GM21717 (cell line): ENCODE data around the gene STARD9.

Experiments
- ATAC-seq: cut with Tn5 transposase; IDR thresholded peaks from one replicate; pipeline ENCODE4 v1.9.1; 2021; ENCODE audit warnings: mild to moderate bottlenecking, moderate library complexity; ENCODE audit not compliant: unreplicated experiment

STARD9 gene

DNA sequence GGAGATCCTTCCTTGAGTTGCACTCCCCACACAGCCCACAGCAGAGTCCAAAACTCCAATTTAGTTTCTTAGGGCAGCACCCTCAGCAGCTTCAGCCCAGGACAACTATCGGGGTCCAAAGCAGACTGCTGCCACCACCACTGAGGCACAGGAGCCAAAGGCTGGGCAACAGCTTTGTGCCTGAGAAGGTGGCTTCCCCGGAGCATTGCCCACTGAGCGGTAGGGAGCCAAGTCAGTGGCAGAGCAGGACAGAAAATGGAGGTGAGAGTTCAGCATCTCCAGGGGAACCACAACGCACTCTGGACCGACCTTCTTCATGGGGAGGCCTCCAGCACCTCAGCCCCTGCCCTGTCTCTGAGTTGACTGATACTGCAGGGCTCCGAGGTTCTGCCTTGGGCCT is 118.1 kb downstream of the STARD9 start:
- no peak for ATAC-seq

- ATAC-seq, result no peak
These were observed 118.5 kb downstream of the STARD9 start for GRCh38 chr15:42693942-42694341.

- ATAC-seq, result no peak
These were observed 119.0 kb downstream of the STARD9 start for GRCh38 chr15:42694398-42694797.

DNA sequence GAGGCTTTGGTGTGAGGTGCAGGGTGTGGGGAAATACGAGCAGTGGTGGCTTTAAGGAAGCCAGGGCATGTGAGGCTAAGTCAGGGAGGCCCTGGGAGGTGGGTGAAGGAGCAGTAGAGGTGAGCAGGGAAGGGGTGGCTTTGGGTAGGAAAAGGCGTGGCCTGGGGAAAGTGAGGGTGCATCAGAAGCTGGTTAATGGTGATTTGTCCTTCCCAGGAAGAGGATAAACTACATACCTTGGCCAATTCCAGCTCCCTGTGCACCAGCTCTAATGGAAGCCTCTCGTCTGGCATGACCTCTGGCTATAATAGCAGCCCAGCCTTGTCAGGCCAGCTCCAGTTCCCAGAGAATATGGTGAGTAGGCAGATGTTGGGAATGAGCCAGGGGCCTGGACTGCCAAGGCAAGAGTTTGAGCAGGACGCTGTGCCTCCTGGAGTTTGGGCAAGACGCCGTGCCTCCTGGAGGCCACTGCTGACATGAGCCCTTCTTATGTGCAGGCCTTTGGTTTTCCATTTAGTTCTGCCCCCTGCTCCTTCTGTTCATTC is 120.2 kb downstream of the STARD9 start:
- no peak for ATAC-seq

- ATAC-seq, result no peak
These were observed 121.2 kb downstream of the STARD9 start for GRCh38 chr15:42696626-42697025.

DNA sequence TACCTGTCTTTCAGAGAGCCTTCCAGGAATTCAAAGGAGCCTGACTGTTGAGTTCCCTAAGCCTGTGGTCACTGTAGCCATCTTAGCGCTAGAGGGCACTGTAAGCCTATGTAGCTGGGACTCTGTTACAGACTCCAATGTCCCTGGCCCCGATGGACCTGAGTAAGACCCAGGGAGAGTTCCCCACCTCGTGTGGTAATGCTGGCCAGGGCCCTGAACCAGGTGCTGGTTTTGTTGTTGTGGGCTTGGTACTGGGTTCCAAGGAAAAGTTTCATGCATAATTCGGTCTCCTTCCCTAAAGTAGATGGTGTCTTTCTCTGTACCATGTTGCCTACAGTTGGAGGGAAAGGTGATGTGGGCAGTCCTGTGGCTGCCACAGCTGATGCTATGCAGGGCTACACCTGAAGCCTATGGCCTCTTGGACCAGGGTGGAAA is 129.1 kb downstream of the STARD9 start:
- no peak for ATAC-seq

- ATAC-seq, result no peak
These were observed 129.9 kb downstream of the STARD9 start for GRCh38 chr15:42705336-42705735.

- ATAC-seq, result no peak
These were observed 131.7 kb downstream of the STARD9 start for GRCh38 chr15:42707068-42707467.

DNA sequence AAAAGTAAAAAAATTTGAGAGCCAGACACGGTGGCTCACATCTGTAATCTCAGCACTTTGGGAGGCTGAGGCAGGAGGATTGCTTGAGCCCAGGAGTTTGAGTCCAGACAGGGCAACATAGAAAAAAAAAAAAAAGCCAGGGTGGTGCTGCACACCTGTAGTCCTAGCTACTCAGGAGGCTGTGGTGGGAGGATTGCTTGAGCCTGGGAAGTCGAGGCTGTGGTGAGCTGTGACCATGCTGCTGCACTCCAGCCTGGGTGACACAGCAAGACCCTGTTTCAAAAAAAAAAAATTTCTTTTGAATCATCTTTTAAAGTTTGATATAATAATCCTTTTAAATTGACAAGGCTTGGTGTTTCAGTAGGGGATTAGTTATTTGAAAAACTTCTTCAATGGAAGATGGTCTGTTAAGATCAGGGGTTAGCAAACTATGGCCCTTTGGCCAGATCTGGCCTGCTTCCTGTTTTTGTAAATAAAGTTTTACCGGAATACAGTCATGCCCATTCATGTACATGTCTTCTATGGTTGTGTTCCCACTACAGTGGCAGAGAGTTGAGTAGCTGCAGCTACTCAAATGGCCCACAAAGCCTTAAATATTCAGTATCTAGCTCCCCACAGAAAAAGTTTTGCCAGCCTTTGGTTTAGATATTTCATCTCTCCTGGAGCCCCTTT is 132.6 kb downstream of the STARD9 start:
- no peak for ATAC-seq

DNA sequence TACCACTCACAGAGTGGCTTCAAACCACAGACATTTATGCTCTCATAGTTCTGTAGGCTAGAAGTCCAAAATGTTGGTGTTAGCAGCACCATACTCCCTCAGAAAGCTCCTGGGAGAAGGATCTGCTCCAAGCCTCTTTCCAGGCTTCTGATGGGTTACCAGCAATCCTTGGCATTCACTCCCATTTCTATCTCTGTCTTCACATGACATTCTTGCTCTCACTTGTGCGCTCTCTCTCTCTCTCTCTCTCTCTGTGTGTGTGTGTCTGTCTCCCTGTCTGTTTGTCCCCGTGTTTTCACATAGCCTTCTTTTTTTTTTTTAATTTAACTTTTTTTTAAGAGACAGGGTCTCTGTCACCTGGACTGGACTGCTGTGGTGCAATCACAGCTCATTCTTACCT is 135.3 kb downstream of the STARD9 start:
- no peak for ATAC-seq

GRCh38 chr15:42711746-42712145 is 136.3 kb downstream of the STARD9 start:
- ATAC-seq, result no peak

DNA sequence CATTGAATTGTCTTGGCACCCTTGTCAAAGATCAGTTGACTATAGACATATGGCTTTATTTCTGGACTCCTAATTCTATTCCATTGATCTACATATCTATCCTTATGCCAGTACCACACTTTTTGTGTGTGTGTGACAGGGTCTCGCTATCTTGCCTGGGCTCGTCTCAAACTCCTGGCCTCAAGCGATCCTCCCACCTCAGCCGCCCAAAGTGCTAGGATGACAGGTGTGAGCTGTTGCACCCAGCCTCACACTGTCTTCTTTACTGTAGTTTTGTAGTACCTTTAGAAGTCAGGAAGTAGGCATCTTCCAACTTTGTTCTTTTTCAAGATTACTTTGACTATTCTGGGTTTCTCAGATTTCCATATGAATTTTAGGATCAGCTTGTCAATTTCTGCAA is 137.2 kb downstream of the STARD9 start:
- ATAC-seq, result no peak

DNA sequence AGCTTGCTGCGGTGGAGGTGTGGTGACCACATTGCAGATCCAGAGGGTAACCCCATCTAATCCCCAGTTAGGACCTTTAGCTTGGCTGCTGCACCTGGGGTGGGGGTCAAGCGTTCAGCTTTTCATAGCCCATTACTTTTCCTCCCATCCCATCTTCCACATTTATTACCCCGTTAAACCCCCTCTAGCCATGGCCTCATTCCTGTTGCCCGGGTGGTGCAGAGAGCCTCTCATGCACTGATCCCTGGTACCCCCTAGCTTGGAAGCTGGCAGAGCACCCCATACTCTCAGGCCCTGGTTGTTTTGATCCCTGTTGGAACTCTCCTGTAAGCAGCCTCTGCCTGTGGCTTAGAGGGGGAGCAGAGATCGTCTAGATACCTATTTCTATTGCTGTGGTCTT is 140.7 kb downstream of the STARD9 start:
- no peak for ATAC-seq

- no peak for ATAC-seq
These were observed 141.2 kb downstream of the STARD9 start for GRCh38 chr15:42716626-42717025.

GRCh38 chr15:42719043-42719442 is 143.6 kb downstream of the STARD9 start:
- no peak for ATAC-seq

DNA sequence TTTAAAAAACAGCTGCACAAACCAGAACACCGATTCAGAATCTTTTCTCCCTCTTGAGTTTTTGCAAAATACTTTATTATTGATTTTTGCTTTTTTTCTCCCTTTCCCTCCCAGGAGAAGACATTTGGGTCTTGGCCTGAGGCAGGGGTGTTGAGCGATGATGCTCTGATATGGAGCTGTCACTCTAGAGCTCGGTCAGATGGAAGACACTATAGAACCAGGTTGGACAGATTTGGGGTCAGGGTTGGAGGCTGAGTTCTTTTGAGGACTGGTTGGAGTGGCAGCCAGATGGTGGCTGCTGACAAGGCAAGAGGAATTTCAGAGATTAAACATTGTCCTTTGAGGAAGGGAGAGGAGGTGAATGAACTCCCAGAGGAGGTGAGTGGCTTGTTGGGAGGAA is 144.7 kb downstream of the STARD9 start:
- no peak for ATAC-seq

GRCh38 chr15:42721016-42721415 is 145.6 kb downstream of the STARD9 start:
- no peak for ATAC-seq

DNA sequence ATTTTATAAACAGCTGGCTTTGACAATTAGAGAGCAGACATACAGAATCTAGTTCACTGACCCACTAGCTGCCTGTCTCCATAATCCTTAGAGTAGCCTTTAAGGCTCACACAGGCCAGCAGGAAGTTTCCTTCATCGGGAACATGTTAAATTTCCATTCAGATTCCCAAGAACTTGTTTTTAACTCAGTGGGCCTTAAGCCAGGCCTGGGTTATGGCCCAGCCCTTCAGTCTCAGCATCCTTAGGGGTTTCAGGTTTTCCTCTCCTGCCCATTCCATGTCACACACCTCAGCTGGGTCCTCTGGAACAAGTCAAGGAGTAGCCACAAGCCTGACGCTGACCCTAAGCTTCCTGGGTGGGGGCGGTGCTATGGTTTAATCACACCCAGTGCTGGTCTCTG is 146.5 kb downstream of the STARD9 start:
- no peak for ATAC-seq

GRCh38 chr15:42723068-42723467 is 147.7 kb downstream of the STARD9 start:
- no peak for ATAC-seq

- no peak for ATAC-seq
These were observed 148.9 kb downstream of the STARD9 start for GRCh38 chr15:42724276-42724675.

- no peak for ATAC-seq
These were observed 150.0 kb downstream of the STARD9 start for GRCh38 chr15:42725331-42725903.

GRCh38 chr15:42726114-42726513 is 150.7 kb downstream of the STARD9 start:
- no peak for ATAC-seq
